Kidney capillary endothelial cell (primary cell): ENCODE results near the gene NTF4.

Source experiments
- DNase-seq: peaks from one replicate; pipeline ENCODE4 v3.0.0-alpha.2; 2018; ENCODE audit warnings: low spot score

NTF4 gene

GRCh38 chr19:49020931-49021895 is 43.4 kb downstream of the NTF4 start:
- DNase-seq: no peak

GRCh38 chr19:49020342-49020741 is 44.3 kb downstream of the NTF4 start:
- DNase-seq: no peak

DNA sequence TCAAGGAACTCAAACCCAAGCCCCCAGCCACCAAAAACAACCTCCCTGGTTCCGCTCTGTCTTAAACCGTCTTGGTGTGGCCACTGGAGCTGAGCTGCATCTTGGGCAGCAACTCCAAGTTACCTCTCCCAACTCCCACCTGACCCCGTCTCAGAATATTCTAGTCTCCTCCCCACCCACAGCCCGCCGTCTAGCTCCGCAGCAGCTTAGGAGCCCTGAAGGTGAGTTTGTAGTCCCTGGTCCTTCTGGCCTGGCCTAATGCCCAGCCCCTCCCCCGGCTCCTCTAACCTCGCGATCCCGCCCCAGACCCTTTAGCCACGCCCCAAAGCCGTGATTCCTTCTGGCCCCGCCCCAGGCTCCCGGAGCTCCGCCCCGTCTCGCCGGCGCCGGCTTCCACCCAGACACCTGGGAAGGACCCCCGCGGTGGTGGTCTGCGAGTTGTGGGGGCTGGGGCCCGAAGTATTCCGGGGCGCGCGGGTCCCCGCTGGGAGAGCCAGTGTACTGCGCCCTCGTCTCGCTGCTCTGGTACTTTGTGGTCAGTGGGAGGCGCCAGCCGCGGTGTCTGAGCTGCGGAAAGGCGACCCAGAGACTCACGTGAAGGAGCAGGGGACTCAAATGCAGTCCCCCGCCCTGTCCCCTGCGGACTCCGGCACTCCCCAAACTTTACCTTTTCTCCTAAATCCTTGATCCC is 45.2 kb downstream of the NTF4 start:
- DNase-seq: peak; percentile 30

GRCh38 chr19:49018388-49019241 is 46.0 kb downstream of the NTF4 start:
- peak; percentile 21 for DNase-seq

- peak; percentile 57 for DNase-seq
These were observed 46.8 kb downstream of the NTF4 start for GRCh38 chr19:49017666-49018351.

DNA sequence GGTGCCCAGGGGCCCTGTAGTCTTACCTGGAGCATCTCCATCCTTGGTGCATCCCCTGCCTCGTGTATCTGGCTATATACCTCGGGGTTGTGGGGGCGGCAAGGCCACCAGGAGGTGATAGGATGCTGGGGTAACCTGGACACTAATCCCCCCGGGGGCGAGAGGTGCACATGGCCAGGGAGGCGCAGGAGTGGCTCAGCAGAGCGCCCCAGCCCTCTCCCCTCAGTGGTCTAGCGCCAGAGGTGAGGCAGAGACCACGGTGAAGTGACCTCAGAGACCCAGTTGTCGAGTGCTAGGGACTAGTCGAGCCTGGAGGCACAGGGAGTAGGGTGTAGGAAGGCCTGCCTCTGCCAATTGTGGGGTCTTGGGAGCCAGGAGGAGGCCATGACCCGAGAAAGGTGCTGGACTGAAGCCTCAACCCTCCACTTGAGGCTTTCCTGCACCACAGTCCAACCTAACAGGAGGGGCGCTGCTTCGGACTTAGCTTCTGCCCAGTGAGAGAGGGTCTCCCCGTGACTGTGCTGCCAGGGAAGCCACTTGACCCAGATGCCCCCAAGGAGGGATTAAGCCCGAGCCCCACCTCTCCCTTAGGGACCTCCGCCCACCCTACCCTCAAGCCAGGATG is 47.5 kb downstream of the NTF4 start, which contains the start of gene LHB:
TSS of gene LHB (minus strand) at position 51 of the 625 bp plus-strand sequence. CDS start at position 41, 10 bp downstream.
- DNase-seq: no peak

GRCh38 chr19:49016067-49016839 is 48.4 kb downstream of the NTF4 start:
- DNase-seq: no peak

DNA sequence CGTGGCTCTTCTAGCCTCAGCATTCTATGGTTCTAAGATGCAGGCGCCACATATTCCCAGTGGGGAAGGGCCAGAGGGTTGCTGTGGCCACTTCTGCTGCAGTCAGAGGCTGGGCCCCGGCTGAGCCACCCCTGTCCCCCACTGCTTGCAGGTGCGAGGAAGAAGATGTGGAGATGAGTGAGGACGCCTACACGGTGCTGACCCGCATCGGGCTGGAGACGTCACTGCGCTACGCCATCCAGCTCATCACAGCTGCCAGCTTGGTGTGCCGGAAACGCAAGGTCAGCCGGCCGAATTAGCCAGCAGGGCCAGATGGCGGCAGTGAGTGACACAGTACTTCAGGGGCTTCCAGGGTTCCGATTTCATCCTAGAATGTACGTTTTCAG is 49.8 kb downstream of the NTF4 start:
- DNase-seq: no peak

DNA sequence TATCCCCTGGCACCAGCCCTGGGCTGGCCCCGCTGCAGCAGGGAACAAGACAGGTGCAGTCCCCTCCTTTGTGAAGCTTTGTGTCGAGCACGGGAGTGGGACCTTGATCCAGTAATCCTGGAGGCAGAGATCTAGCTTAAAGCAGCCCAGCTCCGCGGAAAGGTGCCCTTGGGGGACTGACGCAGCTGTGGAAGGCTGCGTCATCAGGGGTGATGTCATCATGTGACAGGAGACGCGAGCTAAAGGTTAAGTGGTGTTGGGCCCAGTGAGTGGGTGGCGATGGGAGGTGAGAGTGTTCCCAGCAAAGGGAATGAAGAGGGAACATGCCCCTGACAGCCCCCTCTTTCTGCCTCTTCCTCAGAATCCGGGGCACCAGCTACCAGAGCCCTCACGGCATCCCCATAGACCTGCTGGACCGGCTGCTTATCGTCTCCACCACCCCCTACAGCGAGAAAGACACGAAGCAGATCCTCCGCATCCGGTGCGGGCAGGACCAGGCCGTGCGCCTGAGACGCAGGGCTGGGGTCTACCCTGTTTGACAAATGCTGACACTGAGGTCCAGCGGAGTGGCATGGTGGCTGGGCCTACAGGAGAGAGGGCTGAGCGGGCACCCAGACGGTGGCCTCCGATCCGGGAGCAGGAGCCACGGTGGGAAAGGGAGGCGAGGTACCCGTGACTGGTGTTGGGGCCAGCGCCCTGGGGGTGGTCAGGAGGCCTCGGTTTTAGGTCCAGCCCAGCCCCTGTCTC is 50.3 kb downstream of the NTF4 start:
- no peak for DNase-seq

- no peak for DNase-seq
These were observed 53.4 kb downstream of the NTF4 start for GRCh38 chr19:49011194-49011593.
